ENCODE measurements around the gene RHBDL1.

The RHBDL1 gene

DNA sequence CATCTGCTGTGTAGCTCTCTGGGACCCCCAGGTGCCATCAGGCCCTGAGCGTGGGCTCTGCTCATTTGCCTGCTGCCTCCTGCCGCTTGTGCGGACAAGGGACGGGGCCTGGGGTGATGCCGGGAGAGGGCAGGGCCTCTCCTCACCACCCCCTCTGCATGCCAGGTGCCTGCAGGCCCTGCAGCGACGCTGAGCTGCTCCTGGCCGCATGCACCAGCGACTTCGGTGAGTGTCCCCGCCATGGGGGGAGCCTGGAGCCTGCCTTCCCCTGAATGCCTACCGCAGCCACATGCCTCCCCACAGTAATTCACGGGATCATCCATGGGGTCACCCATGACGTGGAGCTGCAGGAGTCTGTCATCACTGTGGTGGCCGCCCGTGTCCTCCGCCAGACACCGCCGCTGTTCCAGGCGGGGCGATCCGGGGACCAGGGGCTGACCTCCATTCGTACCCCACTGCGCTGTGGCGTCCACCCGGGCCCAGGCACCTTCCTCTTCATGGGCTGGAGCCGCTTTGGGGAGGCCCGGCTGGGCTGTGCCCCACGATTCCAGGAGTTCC is 41.4 kb downstream of the RHBDL1 start:
- DNase-seq (ENCODE audit: extremely low read depth in 1 of 2, low read depth in 1 of 2), result no peak

DNA sequence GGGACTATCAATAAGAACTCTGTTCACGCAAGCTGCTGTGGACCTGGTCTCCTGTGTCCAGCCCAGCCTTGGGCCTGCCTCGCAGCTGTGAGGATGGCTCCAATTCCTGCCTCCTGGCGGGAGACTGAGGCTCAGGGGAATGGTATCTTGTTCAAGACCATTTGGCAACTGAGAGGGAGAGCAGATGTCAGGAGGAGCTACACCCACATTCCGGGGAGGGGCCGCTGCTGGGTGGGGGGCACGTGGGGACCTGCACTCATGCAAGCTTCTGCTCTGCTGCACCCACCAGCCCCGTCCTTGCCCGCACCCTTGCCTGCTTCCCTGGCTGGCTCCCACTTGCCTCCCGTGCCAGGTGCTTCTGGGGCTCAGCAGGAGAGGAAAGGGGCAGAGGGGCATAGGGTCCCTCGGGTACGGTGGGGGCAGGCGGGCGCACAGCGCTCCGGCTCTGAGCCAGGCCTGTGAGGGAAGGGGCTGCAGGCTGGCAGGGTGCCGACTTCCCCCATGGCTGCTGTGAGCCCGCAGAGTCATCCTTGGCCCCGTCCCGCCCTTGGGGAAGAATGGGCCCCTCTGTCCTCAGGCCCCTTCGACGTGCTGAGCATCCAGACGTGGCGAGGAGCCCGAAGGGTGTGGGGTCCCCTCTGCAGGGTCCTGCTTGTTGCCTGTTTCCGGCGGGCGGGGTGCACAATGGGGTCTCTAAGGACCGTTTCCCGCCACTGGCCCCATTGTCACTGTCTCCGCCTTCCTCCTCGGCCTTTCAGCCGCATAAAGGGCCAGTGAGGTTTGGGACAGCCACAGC is 42.2 kb downstream of the RHBDL1 start:
- no peak for DNase-seq (ENCODE audit: extremely low read depth in 1 of 2, low read depth in 1 of 2)

DNA sequence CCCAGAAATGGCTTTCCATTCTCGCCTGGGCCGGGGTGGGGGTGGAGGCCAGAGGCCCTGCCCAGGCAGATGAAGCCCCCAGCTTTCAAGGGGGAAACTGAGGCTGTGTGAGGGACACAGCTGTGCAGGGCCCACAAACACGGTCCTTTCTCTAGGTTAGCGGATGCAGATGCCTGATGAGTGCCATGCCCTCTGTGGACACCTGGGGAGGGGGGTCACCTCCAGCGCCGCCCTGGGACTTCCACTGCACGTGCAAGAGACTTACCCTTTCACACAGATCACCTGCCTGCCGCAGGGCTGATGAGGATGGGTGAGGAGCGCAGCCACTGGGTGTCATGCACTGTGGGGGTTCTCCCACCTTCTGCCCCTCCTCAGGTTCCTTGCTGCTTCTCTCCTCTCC is 42.9 kb downstream of the RHBDL1 start:
- DNase-seq (ENCODE audit: extremely low read depth in 1 of 2, low read depth in 1 of 2), result no peak

DNA sequence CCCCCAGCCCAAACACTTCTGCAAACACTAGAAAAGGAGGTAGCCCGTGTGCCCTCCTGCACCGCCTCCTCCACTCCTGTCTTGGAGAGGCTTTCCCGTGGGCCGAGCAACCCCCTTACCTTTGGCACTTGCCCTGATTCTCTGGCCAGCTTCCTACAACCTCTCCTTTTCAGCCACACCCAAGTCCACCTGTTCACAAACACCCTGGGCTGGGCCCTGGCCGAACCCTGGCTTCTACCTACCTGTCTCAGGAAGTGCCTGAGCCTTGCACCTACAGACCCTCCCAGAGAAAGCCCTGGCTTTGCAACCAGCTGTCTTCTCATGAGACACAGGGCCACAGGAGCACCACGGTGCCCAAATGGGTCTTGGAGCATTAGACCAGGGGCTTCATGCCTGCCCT is 43.5 kb downstream of the RHBDL1 start:
- DNase-seq (ENCODE audit: extremely low read depth in 1 of 2, low read depth in 1 of 2), result no peak

DNA sequence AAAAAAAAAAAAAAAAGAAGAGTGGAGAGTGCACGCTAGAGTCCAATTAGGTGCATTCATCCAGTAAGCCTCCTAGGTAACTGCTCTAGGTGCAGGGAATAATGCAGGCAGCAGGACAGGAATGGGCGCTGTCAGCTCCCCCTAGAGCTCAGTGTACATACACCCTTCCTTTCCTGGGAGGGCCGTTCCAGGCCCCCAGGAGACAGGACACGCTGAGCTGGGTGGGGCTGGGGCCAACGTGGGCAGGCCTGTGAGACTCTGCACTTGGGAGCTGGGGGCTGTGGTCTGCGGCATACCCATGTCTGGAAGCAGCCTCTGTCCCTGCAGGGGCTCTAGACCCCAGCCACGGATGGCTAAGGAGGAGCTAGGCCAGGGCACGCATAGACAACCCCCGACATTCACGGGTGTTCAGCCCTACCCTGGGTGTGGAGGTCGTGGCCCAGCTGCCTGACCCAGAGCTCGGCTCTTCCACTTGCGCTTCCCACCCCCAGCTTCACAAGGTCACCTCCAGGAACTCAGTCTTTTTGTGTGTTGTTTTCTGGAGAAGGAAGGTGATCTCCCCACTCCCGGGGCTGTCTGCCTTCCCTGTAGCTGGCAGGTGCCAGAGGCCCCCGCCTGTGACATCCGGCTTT is 44.5 kb downstream of the RHBDL1 start:
- no peak for DNase-seq (ENCODE audit: extremely low read depth in 1 of 2, low read depth in 1 of 2)

GRCh38 chr16:720447-720989 is 45.0 kb downstream of the RHBDL1 start:
- no peak for DNase-seq (ENCODE audit: extremely low read depth in 1 of 2, low read depth in 1 of 2)

- peak; percentile 74 to 76 for DNase-seq (ENCODE audit: extremely low read depth in 1 of 2, low read depth in 1 of 2)
Measured at GRCh38 chr16:720990-721764, 45.7 kb downstream of the RHBDL1 start, which contains the start of gene ANTKMT. ANTKMT (plus strand) TSS chr16:721146; CDS start chr16:721275, 129 bp downstream.

GRCh38 chr16:721765-722540 is 46.5 kb downstream of the RHBDL1 start:
- no peak for DNase-seq (ENCODE audit: extremely low read depth in 1 of 2, low read depth in 1 of 2)

GRCh38 chr16:722835-723633 is 47.6 kb downstream of the RHBDL1 start:
- DNase-seq (ENCODE audit: extremely low read depth in 1 of 2, low read depth in 1 of 2), result no peak

- no peak for DNase-seq (ENCODE audit: extremely low read depth in 1 of 2, low read depth in 1 of 2)
Measured at GRCh38 chr16:723695-724094, 48.2 kb downstream of the RHBDL1 start.

- no peak for DNase-seq (ENCODE audit: extremely low read depth in 1 of 2, low read depth in 1 of 2)
Measured at GRCh38 chr16:724188-725040, 48.9 kb downstream of the RHBDL1 start.

DNA sequence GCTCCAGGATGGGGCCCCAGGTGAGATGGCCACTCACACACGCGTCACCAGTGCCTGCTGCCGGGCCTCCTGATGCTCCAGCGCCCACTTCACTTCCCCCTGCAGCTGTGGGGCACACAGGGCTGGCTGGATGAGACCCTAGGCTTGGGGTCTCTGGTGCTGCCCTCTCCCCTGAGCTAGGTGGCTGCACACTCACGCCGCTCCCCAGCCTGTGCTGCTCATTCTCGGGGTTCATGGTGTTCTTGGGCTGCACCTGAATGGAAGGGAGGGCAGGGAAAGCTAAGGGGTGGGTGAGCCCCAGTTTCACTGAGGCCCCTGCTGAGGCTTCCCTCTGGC is 49.5 kb downstream of the RHBDL1 start:
- DNase-seq (ENCODE audit: extremely low read depth in 1 of 2, low read depth in 1 of 2), result no peak

GRCh38 chr16:725463-726187 is 50.2 kb downstream of the RHBDL1 start:
- DNase-seq (ENCODE audit: extremely low read depth in 1 of 2, low read depth in 1 of 2), result no peak

DNA sequence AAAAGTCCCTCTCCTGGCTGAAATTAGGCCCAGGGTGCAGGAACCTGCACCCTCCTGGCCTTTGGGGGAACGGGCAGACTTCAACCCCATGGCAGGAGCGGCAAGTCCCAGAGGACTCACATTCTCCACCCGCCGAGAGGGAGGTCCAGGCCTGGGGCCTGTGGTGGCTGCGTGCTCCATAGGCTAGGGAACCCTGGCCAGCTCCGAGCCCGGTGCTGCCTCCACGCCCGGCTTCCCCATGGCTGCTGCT is 50.6 kb downstream of the RHBDL1 start:
- no peak for DNase-seq (ENCODE audit: extremely low read depth in 1 of 2, low read depth in 1 of 2)

- peak in 1 of 2 donors; percentile 49 for DNase-seq (ENCODE audit: extremely low read depth in 1 of 2, low read depth in 1 of 2)
Measured at GRCh38 chr16:726438-727290, 51.2 kb downstream of the RHBDL1 start, which contains the start of the genes CCDC78 and HAGHL. CCDC78 (minus strand) TSS chr16:726443; CDS start chr16:726367, 76 bp downstream. HAGHL (plus strand) TSS chr16:727106; CDS start chr16:727510, 404 bp downstream.

DNA sequence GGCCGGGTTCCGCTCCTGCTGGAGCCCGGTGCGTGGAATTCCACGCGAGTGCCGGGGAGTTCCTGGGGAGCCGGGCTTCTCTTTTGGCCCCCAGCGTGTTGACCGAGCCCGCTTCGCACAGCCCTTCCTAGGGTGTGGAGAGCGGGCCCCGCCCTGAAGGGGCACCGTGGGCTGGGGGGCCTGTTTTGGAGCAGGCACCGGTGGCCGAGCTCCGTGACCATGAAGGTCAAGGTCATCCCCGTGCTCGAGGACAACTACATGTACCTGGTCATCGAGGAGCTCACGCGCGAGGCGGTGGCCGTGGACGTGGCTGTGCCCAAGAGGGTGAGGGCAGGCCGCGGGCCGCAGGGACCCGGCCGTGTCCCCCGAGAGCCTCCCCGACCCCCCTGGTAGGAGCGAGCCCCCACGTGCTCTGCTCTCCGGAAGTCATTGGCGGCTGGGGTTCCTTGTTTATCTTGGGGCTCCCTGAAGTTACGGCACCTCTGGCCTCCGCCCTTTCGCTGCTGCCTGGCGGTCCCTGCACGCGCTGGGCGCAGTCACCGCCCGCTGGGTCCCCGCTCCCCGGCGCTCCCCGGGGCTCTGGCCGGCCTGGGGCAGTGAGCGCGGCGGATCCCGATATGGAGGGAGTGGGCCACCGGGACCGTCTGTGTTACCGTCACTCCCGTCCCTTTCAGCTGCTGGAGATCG is 52.0 kb downstream of the RHBDL1 start:
- no peak for DNase-seq (ENCODE audit: extremely low read depth in 1 of 2, low read depth in 1 of 2)

All from stimulated activated CD8-positive, alpha-beta memory T cell treated with anti-CD3 and anti-CD28 coated beads, Interleukin-7, amount 100 ng/mL, for 48 hours (primary cell).